Placental epithelial cell (primary cell): ENCODE data around the gene TRAP1. TPM values are rescaled to one million over a fixed set of nuclear protein-coding genes. Genes with fewer than 3 reads are reported as not detected.

ENCODE experiments used
- total RNA-seq: library from RNA; depleted of rRNA; stranded (reverse); fragments of >200 nt; gene quantifications from 2 replicates; pipeline ENCODE4 v1.2.3, GENCODE V29; 2012

TRAP1 gene
- 54.6 and 68.6 TPM in 2 replicates for total RNA-seq

DNA sequence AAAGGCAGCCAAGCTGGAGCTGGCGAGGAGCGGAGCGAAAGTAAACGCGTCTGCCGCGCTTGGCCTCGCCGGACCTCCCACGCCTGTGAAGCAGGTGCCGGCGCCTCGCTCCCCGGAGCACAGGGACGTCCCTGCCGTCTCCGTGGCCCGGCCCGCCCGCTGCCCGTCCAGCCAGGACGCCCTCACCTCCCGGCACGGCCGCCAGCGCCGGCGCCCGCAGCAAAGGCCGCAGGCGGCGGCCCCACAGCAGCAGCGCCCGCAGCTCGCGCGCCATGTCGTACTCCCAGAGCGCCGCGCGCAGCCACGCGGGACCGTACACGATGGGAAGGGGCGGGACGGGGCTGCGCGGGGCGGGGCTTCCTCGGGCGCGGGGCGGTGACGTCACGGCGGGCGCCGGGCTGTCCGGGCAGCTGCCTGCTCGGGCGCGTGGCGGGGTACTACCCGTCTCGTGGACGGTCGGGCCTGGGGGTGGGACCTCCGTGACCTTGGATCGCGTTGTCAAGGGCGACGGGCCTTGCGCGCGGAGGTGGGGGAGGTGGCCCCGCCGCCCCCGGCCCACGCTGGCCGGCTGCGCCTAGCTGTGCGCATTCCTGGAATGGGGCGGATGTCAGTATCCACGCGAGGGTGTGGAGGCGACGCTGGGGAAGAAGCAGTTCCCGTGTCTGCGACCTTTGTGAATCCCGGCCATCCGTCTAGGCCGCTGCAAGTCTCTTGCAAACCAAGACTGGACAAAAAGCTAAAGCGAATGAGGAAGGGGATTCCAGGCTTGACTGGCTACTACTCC is at the start of gene TRAP1:
Gene TRAP1 (minus strand): TSS at position 290 of the 784 bp plus-strand sequence. CDS start 16 bp downstream, at position 274.

GRCh38 chr16:3654249-3654991 is 62.9 kb downstream of the TRAP1 start, which contains the start of gene DNASE1:
TSS of gene DNASE1 (plus strand) at chr16:3654691. CDS start at chr16:3655374, 683 bp downstream.

DNA sequence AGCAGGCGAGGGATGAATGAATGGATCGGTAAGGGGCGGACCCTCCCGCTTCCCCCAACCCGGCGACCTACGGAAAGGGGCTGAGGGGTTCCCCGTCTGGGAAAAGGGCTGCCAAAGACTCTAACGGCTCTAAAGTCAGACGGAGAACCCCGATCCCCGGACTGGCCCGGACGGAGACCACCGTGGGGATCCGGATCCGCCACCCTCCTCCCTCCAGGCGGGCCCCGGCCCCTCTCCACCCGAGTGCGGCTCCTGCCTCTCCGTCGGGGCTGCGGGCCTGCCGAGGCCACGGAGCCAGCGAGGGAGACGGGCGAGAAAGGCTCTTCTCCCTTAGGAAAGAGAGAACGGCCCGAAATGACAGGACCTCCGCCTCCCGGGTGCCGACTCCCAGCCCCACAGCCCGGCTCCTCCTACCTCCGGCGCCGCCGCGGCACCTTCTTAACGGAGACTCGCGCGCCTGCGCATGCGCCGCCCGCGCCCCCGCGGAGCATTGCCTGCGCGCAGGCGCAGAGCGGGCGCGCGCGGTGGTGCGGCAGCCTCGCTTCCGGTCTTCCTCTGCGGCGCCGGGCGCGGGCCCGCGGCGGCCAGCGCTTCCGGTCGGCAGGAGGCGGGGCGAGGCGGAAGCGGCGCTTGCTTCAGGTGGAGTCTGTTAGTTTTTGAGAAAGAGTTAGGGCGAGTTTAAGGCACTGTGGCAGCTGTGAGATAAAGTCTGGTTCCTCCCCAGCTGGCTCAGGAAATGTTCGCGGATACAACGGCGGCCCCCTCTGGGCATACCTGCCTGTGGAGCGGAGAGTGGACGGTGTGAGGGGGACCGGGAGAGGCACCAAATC is 106.0 kb downstream of the TRAP1 start, which contains the start of gene SLX4:
Gene SLX4 (minus strand): TSS at position 461 of the 830 bp plus-strand sequence. CDS start 2,642 bp downstream, outside the sequence.

Other genes with a start within 250 kb of the TRAP1 start
- gene C16orf90, start 222.0 kb downstream of the TRAP1 start, total RNA-seq: not detected in 2 replicates
- gene CLUAP1, start 216.5 kb downstream of the TRAP1 start, total RNA-seq: 8.8 and 18.8 TPM in 2 replicates
- 0.39 TPM in 1 of 2 replicates, not detected in the other for gene NLRC3, start 140.1 kb downstream of the TRAP1 start, total RNA-seq
- gene SLX4, start 105.9 kb downstream of the TRAP1 start, total RNA-seq: 4.3 and 6.2 TPM in 2 replicates
- 29.8 and 44.8 TPM in 2 replicates for gene DNASE1, start 62.8 kb downstream of the TRAP1 start, total RNA-seq
- gene CREBBP, start 163.2 kb upstream of the TRAP1 start, total RNA-seq: 21.4 and 41.2 TPM in 2 replicates